Muscle of leg (tissue), 11 donors: Measurements from ENCODE around the gene PISD. TPM values are rescaled to one million over a fixed set of nuclear protein-coding genes. Genes with fewer than 3 reads are reported as not detected.

Source experiments
- DNase-seq: peaks from one replicate; pipeline ENCODE4 v3.0.0; 2013
- H3K27ac ChIP-seq: one replicate; pipeline ENCODE4 v1.5.1; 2013; ENCODE audit warnings: mild to moderate bottlenecking, low read length, control low read depth
- H3K27me3 ChIP-seq: one replicate; pipeline ENCODE4 v1.6.1; 2013; ENCODE audit warnings: low read length; ENCODE audit not compliant: control insufficient read depth, insufficient read depth
- H3K36me3 ChIP-seq: one replicate; pipeline ENCODE4 v1.6.1; 2013; ENCODE audit warnings: low read length; ENCODE audit not compliant: control insufficient read depth, insufficient read depth
- H3K4me1 ChIP-seq: one replicate; pipeline ENCODE4 v1.6.1; 2013; ENCODE audit warnings: low read length; ENCODE audit not compliant: control insufficient read depth, insufficient read depth
- H3K4me3 ChIP-seq: one replicate; pipeline ENCODE4 v1.5.1; 2013; ENCODE audit warnings: low read length, control low read depth
- H3K9me3 ChIP-seq: replicated peaks from 2 replicates; pipeline ENCODE4 v1.6.1; 2013; ENCODE audit warnings: low read depth, low read length; ENCODE audit not compliant: control insufficient read depth
- WGBS: methylation state at CpG from one replicate; pipeline ENCODE4 v1.1.5; 2013; ENCODE audit warnings: missing lambda C conversion rate; ENCODE audit not compliant: insufficient coverage; 5-methylcytosine and 5-hydroxymethylcytosine counted together
- polyA plus RNA-seq, 8 donors: library from polyadenylated mRNA; unstranded; fragments of 120-200 nt; gene quantifications; one replicate each; pipeline versions ENCODE4 v1.2.1 to v1.2.3, GENCODE V29; 2013; ENCODE audit warnings: inconsistent platforms in 1 of 8, low replicate concordance in 1 of 8; ENCODE audit not compliant: insufficient read length in 8 of 8, insufficient read depth in 1 of 8
- total RNA-seq: library from RNA; stranded (reverse); fragments of 120-200 nt; gene quantifications from one replicate; pipeline ENCODE4 v1.2.4, GENCODE V29; 2013

Gene PISD
- total and polyA plus RNA-seq, 9 donors: 16.1 to 22.6 (median 19.5) TPM

DNA sequence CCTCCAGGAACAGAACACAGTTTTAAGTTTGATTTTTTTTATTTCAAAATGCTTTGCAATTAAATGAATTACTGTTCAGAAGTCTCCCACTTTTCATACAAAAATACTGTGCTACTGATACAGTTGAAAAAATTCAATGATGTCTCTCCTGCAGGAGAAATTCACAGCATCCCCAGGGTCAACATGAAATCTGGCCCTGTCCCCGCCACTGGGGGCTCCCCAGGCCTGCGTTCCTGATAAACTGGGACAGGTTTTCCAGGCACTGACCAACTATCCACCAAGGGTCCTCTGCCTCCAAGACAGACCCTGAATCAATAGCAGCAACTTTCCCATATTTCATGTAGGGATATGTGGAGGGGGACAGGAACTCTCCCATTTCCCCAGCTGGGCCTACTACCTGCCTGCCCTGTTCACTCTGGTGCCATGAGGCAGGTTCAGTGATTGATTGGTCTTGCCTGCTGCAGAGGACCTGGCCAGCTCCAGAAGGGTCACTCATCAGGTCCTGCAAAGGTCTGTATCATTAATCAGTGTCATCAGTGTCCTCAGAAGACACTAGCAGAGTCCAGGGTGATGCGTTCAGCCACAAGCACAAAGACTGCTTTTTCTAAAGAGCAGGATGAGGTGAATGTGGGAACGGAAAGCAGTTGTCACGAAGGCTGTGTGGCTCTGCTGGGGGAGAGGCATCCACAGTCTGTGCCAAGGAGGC, 43.4 kb downstream of the PISD start:
- WGBS: 66% methylated on average over 5 of the region's 5 CpGs
- H3K27ac ChIP-seq: no peak overlapping the region
- H3K4me1 ChIP-seq: peaks cover 32% of the 10 kb centered on the region
- DNase-seq: no peak
- peaks cover 64% of the 10 kb centered on the region for H3K36me3 ChIP-seq
- no peaks in the 10 kb centered on the region for H3K9me3 ChIP-seq
- H3K4me3 ChIP-seq: no peak overlapping the region
- no peaks in the 10 kb centered on the region for H3K27me3 ChIP-seq

DNA sequence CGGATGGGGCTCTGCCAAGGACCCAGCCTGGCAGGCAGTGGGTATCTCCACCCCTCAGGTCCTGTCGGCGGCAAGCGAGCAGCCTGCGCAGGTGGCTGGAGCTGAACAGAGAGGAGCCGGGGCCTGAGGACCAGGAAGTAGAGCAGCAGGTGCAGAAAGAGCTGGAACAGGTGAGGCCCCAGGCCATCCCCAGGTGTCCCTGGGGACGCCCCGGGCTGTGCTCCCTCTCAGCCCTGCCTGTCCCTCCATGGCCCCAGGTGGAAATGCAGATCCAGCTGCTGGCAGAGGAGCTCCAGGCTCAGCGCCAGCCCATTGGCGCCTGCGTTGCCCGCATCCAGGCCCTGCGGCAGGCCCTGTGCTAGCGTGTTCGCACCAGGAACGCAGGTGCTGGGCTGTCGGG, 44.0 kb downstream of the PISD start:
- Histone ChIP-seq H3K4me1 (peaks cover 32% of the 10 kb centered on the region), H3K27me3 (no peaks in the 10 kb centered on the region), H3K36me3 (peaks cover 66% of the 10 kb centered on the region), H3K4me3 (no peak overlapping the region), H3K9me3 (no peaks in the 10 kb centered on the region), H3K27ac (no peak overlapping the region)
- no peak for DNase-seq
- 85% methylated on average over 13 of the region's 17 CpGs for WGBS

DNA sequence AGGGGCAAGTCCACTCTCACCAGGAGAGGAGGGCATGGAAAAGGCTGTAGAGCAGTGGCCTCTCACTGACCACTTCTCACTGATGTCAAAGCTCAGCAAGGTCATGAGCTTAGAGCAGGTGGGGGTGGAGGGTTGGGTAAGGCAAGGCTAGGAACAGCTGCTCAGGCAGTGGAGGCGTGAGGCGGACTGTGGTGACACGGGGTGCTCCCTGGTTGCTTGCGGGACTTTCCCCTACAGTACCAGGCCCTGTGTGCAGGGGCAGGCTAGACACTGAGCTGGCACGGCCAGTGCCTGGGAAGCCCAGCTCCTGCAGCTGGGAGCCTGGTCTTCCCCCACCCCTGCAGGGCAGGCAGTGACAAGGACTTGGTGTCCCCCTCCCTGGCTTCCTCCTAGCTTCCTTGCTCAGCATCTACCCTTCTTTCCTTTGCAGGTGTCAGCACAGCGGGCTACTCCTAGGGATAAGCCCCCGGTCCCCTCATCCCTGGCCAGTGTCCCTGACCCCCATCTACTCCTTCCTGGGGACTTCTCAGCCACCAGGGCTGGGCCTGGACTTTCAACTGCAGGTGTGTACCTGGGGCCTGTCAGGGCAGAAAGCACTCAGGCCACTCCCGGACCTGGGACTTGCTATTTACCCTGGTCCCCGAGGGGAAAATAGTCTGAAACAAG, 45.6 kb downstream of the PISD start:
- no peak overlapping the region for H3K4me3 ChIP-seq
- H3K9me3 ChIP-seq: no peaks in the 10 kb centered on the region
- H3K36me3 ChIP-seq: peaks cover 54% of the 10 kb centered on the region
- peaks cover 33% of the 10 kb centered on the region for H3K4me1 ChIP-seq
- no peak for DNase-seq
- H3K27me3 ChIP-seq: no peaks in the 10 kb centered on the region
- 78% methylated on average over 9 of the region's 9 CpGs for WGBS
- peak overlapping the region; percentile 67 for H3K27ac ChIP-seq

DNA sequence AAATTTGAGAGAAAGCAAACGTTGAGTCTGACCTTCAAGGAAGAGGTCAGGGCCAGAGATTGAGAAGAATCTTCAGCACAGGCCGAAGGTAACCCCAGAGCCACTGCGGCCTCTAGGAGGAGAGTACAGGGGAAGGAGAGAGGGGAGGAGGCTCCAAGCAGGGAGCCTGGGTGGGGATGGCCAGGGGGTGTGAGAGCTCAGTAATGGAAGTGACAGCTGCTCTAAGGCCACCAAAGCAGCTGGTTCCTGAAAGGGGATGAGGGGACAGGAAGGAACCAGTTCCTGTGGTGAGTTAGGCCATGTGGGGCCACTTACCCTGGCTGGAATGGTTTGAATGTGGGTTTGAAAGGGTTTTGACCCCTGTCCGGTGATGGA, 46.1 kb downstream of the PISD start:
- 61% methylated on average over 4 of the region's 4 CpGs for WGBS
- Histone ChIP-seq H3K36me3 (peaks cover 50% of the 10 kb centered on the region), H3K27ac (peak overlapping the region; percentile 67), H3K4me3 (no peak overlapping the region), H3K9me3 (no peaks in the 10 kb centered on the region), H3K27me3 (no peaks in the 10 kb centered on the region), H3K4me1 (peaks cover 38% of the 10 kb centered on the region)
- peak; percentile 61 for DNase-seq

DNA sequence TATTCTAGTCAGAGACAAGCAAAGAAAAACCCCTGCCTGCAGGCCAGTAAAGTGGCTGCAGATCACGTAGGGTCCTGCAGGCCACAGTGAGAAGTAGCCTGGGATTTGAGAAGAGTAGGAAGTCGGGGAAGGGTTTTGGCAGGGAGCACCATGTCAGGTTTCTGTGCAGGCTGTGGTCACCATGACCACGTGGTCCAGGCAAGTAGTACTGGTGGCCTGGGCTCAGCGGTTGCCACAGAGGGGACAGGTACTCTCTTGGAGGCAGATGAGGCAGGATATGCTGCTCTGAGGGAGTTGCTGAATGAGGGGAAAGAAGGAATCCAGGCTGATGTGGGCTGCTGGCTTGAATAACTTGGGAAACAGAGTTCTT, 46.5 kb downstream of the PISD start:
- Histone ChIP-seq H3K9me3 (no peaks in the 10 kb centered on the region), H3K36me3 (peaks cover 47% of the 10 kb centered on the region), H3K27me3 (no peaks in the 10 kb centered on the region), H3K4me3 (no peak overlapping the region), H3K4me1 (peaks cover 43% of the 10 kb centered on the region), H3K27ac (no peak overlapping the region)
- no peak for DNase-seq
- WGBS: 48% methylated on average over 4 of the region's 4 CpGs

DNA sequence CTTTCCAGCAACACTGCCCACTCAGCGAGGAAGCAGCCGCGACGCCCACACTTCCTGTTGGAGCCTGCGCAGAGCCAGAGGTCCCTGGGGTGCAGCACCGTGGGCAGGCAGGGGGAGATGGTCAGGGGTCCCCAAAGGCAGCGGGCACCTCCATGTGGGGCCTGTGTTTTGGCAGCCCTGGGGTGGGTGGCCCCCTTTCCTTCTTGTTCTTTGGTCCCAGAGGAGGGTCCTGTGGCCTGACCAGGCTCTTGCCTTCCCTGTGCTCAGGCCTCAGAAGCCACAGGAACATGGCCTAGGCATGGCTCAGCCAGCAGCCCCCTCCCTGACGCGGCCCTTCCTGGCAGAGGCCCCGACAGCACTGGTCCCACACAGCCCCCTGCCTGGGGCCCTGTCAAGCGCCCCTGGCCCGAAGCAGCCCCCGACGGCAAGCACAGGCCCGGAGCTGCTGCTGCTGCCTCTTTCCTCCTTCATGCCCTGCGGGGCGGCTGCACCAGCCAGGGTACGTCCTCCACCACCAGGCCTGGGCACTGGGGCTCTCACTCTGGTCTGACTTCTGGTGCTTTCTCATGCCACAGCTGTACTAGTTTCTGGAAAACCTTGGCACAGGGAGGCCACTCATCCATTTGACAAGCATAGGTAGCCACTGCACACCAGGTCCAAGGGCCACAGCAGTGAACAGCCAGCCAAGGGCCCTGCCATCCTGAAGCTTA, 47.1 kb downstream of the PISD start:
- Histone ChIP-seq H3K4me1 (peaks cover 43% of the 10 kb centered on the region), H3K9me3 (no peaks in the 10 kb centered on the region), H3K27me3 (no peaks in the 10 kb centered on the region), H3K4me3 (no peak overlapping the region), H3K36me3 (peaks cover 44% of the 10 kb centered on the region), H3K27ac (no peak overlapping the region)
- WGBS: 57% methylated on average over 13 of the region's 18 CpGs
- no peak for DNase-seq

DNA sequence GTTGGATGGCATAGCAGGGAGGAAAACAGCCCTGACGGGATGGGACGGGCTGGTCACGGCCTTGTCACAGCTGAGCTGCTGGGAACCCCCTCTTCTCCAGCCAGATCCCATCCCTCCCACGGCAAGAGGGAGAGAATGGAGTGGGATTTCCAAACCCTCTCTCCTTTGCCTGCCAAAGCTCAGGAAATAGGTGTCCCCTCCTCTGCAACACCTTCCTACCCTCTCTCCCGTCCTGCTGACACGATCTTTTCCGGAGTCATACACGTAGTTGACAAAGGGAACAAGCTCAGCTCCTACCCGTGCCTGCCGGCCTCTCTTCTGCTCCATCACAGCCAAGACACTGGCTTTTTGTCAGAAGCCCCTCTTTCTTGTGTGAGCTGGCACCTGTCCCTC, 48.1 kb downstream of the PISD start:
- WGBS: 70% methylated on average over 7 of the region's 10 CpGs
- DNase-seq: no peak
- peaks cover 43% of the 10 kb centered on the region for H3K4me1 ChIP-seq
- no peak overlapping the region for H3K27ac ChIP-seq
- no peak overlapping the region for H3K4me3 ChIP-seq
- H3K9me3 ChIP-seq: no peaks in the 10 kb centered on the region
- peaks cover 35% of the 10 kb centered on the region for H3K36me3 ChIP-seq
- H3K27me3 ChIP-seq: no peaks in the 10 kb centered on the region

DNA sequence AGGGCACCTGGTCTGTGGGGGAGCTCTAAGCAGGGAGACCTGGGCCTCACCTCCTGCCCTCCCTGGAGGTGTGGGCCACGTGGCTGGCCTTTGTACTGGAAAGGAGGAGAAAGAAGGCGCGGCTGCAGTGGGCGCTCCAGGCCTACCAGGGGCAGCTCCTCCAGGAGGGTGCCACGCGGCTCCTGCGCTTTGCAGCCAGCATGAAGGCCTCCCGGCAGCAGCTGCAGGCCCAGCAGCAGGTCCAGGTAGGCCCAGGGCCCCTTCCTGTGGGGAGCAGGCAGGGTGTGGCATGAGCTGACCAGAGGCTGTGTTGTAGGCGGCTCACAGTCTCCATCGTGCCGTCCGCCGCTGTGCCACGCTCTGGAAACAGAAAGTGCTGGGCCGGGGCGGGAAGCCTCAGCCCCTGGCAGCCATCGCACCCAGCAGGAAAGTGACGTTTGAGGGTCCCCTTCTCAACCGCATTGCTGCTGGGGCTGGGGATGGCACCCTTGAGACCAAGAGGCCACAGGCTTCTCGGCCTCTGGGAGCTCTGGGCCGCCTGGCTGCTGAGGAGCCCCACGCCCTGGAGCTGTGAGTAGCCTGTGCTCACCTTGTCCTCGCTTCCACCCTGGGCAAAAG, 48.6 kb downstream of the PISD start:
- H3K4me3 ChIP-seq: no peak overlapping the region
- H3K4me1 ChIP-seq: peaks cover 43% of the 10 kb centered on the region
- WGBS: 83% methylated on average over 23 of the region's 23 CpGs
- no peak for DNase-seq
- H3K9me3 ChIP-seq: no peaks in the 10 kb centered on the region
- no peaks in the 10 kb centered on the region for H3K27me3 ChIP-seq
- no peak overlapping the region for H3K27ac ChIP-seq
- H3K36me3 ChIP-seq: peaks cover 32% of the 10 kb centered on the region

DNA sequence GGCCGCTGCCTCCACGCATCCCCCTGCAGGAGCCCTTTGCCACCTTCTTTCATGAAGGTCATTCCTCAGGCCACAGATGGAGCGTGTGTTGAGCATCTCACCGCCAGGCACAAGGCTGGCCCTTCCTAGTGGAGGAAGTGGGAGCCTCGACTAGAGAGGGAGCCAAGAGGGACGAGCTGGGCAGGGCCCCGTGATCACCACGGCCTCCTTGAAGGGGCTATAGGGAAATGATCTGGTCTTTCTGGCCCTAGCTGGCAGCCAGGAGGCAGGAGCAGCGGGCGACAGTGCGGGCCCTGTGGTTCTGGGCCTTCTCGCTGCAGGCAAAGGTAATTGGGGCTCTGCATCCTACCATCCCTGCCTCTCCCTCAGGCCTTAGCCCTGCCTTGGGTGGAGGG, 49.1 kb downstream of the PISD start:
- 73% methylated on average over 7 of the region's 12 CpGs for WGBS
- DNase-seq: no peak
- no peaks in the 10 kb centered on the region for H3K9me3 ChIP-seq
- H3K27me3 ChIP-seq: no peaks in the 10 kb centered on the region
- no peak overlapping the region for H3K27ac ChIP-seq
- H3K36me3 ChIP-seq: peaks cover 33% of the 10 kb centered on the region
- H3K4me1 ChIP-seq: peaks cover 43% of the 10 kb centered on the region
- no peak overlapping the region for H3K4me3 ChIP-seq
